Measurements from ENCODE around the gene RC3H1.

RC3H1 gene

DNA sequence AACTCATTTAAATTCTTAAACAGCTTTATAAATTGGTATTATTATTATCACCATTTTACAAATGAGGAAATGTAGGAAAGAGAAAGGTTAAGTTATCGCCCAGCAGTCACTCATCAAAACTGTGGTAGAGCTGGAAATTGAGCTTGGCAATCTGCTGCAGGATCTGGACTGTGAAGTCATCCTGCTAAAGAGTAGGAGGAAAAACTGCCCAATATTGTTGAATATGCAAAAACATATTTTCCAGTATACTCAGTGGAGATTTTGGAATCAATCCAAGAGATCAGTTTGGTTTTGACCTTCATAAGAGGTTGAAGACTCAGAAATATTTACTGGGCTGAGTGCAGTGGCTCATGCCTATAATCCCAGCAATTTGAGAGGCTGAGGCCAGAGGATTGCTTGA lies 16.9 kb upstream of the RC3H1 start:
- Histone ChIP-seq H3K27ac (ENCODE audit: extremely low read depth, low read depth, low read length) (no peak overlapping the region), H3K9me3 (ENCODE audit: control insufficient read depth, insufficient read depth, low read depth, low read length) (no peaks in the 10 kb centered on the region), H3K36me3 (ENCODE audit: control insufficient read depth in 2 of 2, insufficient read depth in 1 of 2, low read length in 2 of 2) (no peaks in the 10 kb centered on the region), H3K4me3 (ENCODE audit: low read depth, low read length) (no peak overlapping the region), H3K4me1 (ENCODE audit: control insufficient read depth, insufficient read depth, low read length) (no peaks in the 10 kb centered on the region)
- ChIA-PET CTCF (interaction anchor here (0.6 to 0.7 kb wide), 2 partner anchors 8 to 769 kb away, joined by 3 to 5 read pairs; no protein-coding TSS in a partner anchor), POLR2A (interaction anchor here (2.1 kb wide), 1 partner anchor 17 kb away, joined by 7 read pairs; the partner anchor contains the start of gene RC3H1)
- TF ChIP-seq ZNF146 (tag by site-specific recombination; IDR thresholded peaks at IDR 0.05) (no peak), ZBTB21 (tag by site-specific recombination; IDR thresholded peaks at IDR 0.05) (no peak)

DNA sequence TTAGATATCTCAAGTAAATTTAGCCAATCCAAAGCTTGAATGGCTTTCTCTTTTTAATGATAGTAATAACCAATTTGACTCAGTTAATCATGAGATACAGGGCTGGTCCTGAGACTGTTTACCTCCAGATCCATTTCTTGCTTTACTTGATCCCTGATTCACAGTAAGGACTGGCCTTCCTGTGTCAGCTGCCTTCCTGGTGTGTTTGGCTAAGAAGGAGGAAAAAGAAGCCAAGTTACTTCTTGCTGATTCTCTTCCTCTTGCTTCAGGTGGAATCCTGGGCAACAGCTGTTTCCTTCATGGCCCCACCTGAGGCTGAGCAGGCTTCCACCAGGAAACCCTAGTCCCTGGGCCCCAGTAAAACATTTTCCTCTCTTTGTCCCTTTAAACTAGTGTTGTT lies 14.6 kb upstream of the RC3H1 start:
- H3K36me3 ChIP-seq (ENCODE audit: control insufficient read depth in 2 of 2, insufficient read depth in 1 of 2, low read length in 2 of 2): no peaks in the 10 kb centered on the region
- no peak for TF ChIP-seq MZF1 (tag by site-specific recombination; IDR thresholded peaks at IDR 0.05; ENCODE audit: borderline replicate concordance)
- no peak for TF ChIP-seq ZNF404 (tag by site-specific recombination; IDR thresholded peaks at IDR 0.05)
- TF ChIP-seq HOXA7 (CRISPR knock-in tag; IDR thresholded peaks at IDR 0.05; ENCODE audit: borderline replicate concordance): no peak
- TF ChIP-seq, protein P1, sequence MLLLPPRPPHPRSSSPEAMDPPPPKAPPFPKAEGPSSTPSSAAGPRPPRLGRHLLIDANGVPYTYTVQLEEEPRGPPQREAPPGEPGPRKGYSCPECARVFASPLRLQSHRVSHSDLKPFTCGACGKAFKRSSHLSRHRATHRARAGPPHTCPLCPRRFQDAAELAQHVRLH (tag by site-specific recombination; IDR thresholded peaks at IDR 0.05): no peak
- TF ChIP-seq, protein P2, sequence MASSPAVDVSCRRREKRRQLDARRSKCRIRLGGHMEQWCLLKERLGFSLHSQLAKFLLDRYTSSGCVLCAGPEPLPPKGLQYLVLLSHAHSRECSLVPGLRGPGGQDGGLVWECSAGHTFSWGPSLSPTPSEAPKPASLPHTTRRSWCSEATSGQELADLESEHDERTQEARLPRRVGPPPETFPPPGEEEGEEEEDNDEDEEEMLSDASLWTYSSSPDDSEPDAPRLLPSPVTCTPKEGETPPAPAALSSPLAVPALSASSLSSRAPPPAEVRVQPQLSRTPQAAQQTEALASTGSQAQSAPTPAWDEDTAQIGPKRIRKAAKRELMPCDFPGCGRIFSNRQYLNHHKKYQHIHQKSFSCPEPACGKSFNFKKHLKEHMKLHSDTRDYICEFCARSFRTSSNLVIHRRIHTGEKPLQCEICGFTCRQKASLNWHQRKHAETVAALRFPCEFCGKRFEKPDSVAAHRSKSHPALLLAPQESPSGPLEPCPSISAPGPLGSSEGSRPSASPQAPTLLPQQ (tag by site-specific recombination; IDR thresholded peaks at IDR 0.05): no peak
- no peak for TF ChIP-seq ZNF626 (tag by site-specific recombination; IDR thresholded peaks at IDR 0.05)
- no peak for TF ChIP-seq ZFHX2 (tag by site-specific recombination; conservative IDR thresholded peaks at IDR 0.05)
- no peak for TF ChIP-seq ZXDB (tag by site-specific recombination; IDR thresholded peaks at IDR 0.05)
- TF ChIP-seq ZNF830 (tag by site-specific recombination; IDR thresholded peaks at IDR 0.05; ENCODE audit: low read depth): no peak
- no peak for TF ChIP-seq ZNF521 (tag by site-specific recombination; IDR thresholded peaks at IDR 0.05)
- no peak for TF ChIP-seq ZNF426 (tag by site-specific recombination; IDR thresholded peaks at IDR 0.05)
- TF ChIP-seq ZNF843 (tag by site-specific recombination; IDR thresholded peaks at IDR 0.05): no peak
- no peak for TF ChIP-seq ZNF701 (tag by site-specific recombination; IDR thresholded peaks at IDR 0.05)
- no peak for TF ChIP-seq KLF7 (tag by site-specific recombination; IDR thresholded peaks at IDR 0.05; ENCODE audit: borderline replicate concordance)
- TF ChIP-seq, protein P3, sequence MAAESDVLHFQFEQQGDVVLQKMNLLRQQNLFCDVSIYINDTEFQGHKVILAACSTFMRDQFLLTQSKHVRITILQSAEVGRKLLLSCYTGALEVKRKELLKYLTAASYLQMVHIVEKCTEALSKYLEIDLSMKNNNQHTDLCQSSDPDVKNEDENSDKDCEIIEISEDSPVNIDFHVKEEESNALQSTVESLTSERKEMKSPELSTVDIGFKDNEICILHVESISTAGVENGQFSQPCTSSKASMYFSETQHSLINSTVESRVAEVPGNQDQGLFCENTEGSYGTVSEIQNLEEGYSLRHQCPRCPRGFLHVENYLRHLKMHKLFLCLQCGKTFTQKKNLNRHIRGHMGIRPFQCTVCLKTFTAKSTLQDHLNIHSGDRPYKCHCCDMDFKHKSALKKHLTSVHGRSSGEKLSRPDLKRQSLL (tag by site-specific recombination; IDR thresholded peaks at IDR 0.05): no peak
- no peak for TF ChIP-seq ZNF585B (tag by site-specific recombination; IDR thresholded peaks at IDR 0.05)
- H3K27ac ChIP-seq (ENCODE audit: extremely low read depth, low read depth, low read length): no peak overlapping the region
- H3K4me3 ChIP-seq (ENCODE audit: low read depth, low read length): no peak overlapping the region
- ChIA-PET POLR2A (interaction anchor here (2.0 kb wide), 1 partner anchor 15 kb away, joined by 5 read pairs; the partner anchor contains the start of gene RC3H1), CTCF (no interaction called here)
- no peaks in the 10 kb centered on the region for H3K4me1 ChIP-seq (ENCODE audit: control insufficient read depth, insufficient read depth, low read length)
- H3K9me3 ChIP-seq (ENCODE audit: control insufficient read depth, insufficient read depth, low read depth, low read length): no peaks in the 10 kb centered on the region

DNA sequence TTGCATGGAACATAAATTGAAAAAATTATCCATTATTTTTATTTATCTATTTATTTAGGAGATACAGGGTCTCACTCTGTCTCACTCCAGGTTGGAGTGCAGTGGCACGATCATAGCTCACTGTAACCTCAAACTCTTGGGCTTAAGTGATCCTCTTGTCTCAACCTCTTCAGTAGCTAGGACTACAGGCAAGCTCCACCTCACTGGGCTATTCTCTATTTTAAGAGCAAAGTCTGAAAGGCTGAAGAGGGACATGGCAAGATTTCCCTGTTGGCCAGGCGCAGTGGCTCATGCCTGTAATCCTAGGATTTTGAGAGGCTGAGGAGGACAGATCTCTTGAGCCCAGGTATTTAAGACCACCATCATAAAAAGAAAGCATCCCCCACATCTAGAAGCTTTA lies 14.0 kb upstream of the RC3H1 start:
- Histone ChIP-seq H3K27ac (ENCODE audit: extremely low read depth, low read depth, low read length) (no peak overlapping the region), H3K9me3 (ENCODE audit: control insufficient read depth, insufficient read depth, low read depth, low read length) (no peaks in the 10 kb centered on the region), H3K4me1 (ENCODE audit: control insufficient read depth, insufficient read depth, low read length) (no peaks in the 10 kb centered on the region), H3K36me3 (ENCODE audit: control insufficient read depth in 2 of 2, insufficient read depth in 1 of 2, low read length in 2 of 2) (no peaks in the 10 kb centered on the region), H3K4me3 (ENCODE audit: low read depth, low read length) (no peak overlapping the region)
- no peak for TF ChIP-seq ZFP3 (tag by site-specific recombination; IDR thresholded peaks at IDR 0.05; ENCODE audit: low read depth)
- CTCF ChIA-PET: interaction anchor here (0.7 kb wide), 1 partner anchor 80 kb away, joined by 3 read pairs; no protein-coding TSS in a partner anchor
- POLR2A ChIA-PET: interaction anchor here (1.1 kb wide), 1 partner anchor 14 kb away, joined by 8 read pairs; the partner anchor contains the start of gene RC3H1
